ENCODE results near the gene UBR3.
"Not testable (repeated sequence)": the region's sequence is repeated elsewhere in the genome, so short reads cannot be mapped to it uniquely, and the experiment has no call there.

UBR3 gene

GRCh38 chr2:170119326-170119725 lies 292.1 kb downstream of the UBR3 start:
- DNase-seq: not testable (repeated sequence)

GRCh38 chr2:170121689-170122088 lies 294.4 kb downstream of the UBR3 start:
- DNase-seq: no peak

- no peak for DNase-seq
Measured at GRCh38 chr2:170122883-170123547, 295.8 kb downstream of the UBR3 start.

- DNase-seq: no peak
Measured at GRCh38 chr2:170123593-170123992, 296.3 kb downstream of the UBR3 start.

- DNase-seq: not testable (repeated sequence)
Measured at GRCh38 chr2:170126138-170126728, 299.0 kb downstream of the UBR3 start.

Data from activated effector memory CD4-positive, alpha-beta T cell treated with Interleukin-2 at 50 U/mL for 16 hours (primary cell).